ENCODE measurements around the gene PCBP2.

DNA sequence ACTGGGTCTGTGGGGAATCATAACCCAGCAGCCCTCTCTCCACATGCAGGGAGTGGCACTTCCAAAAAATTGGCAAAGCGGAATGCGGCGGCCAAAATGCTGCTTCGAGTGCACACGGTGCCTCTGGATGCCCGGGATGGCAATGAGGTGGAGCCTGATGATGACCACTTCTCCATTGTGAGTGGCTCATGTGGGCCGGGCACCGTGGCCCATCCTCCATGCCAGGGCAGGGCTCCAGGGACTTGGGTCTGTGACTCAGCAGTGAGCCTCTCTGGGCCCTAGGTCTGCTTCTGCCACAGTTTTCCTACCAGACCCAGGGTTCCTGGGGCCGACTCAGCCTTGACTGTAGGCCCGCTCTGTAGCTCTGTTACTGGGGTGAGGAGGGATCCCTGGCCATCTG is 53.2 kb downstream of the PCBP2 start:
- no peak for TF ChIP-seq EZH2 (IDR thresholded peaks at IDR 0.05; ENCODE audit: insufficient read depth, poor library complexity, severe bottlenecking)
- no peak for TF ChIP-seq EZH2phosphoT487 (IDR thresholded peaks at IDR 0.05; ENCODE audit: insufficient read depth, low read depth)

Measured in GM23248 (cell line).